Adrenal gland (tissue), 5 donors: Measurements from ENCODE around the gene ATP11A.

Experiments
- POLR2A ChIP-seq, 2 donors: fragments of 450-650 bp; IDR thresholded peaks; one replicate each; pipeline ENCODE4 v1.6.1; 2017; ENCODE audit warnings: antibody characterized with exemption in 2 of 2, mild to moderate bottlenecking in 2 of 2, moderate library complexity in 1 of 2
- TF ChIP-seq, protein P1 (sequence below), 6 experiments: fragments of 450-650 bp in 4 of 6; fragments of 200-600 bp in 2 of 6; sonication (generic) in 1 of 6; IDR thresholded peaks; 1 replicate in 5 of 6; 2 replicates in 1 of 6; pipeline versions ENCODE4 v1.5.1 to v1.8.0; 2016 to 2021; ENCODE audit warnings: antibody characterized with exemption in 6 of 6, mild to moderate bottlenecking in 2 of 6, moderate library complexity in 1 of 6
- donor health status: DM: no; HTN: no; CAD: no.

DNA sequence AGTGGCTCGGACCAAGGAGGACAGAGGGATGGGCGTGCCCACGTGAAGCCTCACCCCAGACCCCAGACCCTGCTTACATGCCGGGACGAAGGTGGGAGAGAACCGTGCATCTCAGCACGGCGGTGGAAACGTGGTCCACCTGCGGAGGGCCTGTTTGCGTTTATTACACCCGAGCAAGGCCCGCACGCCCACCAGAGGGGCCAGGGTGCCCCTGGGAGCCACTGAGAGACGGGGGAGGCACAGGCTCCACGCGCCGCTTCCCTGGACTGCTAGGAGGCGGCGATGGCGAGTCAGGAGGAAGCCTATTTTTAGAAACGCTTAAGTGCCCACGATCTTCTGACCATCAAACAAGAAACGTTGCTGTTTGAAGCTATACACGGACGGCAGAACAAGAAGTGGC is 80.7 kb downstream of the ATP11A start:
- TF ChIP-seq, protein P1, sequence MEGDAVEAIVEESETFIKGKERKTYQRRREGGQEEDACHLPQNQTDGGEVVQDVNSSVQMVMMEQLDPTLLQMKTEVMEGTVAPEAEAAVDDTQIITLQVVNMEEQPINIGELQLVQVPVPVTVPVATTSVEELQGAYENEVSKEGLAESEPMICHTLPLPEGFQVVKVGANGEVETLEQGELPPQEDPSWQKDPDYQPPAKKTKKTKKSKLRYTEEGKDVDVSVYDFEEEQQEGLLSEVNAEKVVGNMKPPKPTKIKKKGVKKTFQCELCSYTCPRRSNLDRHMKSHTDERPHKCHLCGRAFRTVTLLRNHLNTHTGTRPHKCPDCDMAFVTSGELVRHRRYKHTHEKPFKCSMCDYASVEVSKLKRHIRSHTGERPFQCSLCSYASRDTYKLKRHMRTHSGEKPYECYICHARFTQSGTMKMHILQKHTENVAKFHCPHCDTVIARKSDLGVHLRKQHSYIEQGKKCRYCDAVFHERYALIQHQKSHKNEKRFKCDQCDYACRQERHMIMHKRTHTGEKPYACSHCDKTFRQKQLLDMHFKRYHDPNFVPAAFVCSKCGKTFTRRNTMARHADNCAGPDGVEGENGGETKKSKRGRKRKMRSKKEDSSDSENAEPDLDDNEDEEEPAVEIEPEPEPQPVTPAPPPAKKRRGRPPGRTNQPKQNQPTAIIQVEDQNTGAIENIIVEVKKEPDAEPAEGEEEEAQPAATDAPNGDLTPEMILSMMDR (IDR thresholded peaks at IDR 0.05): no peak
- TF ChIP-seq POLR2A (IDR thresholded peaks at IDR 0.05): no peak
